HepG2 (cell line): ENCODE data around the gene EFS. TPM values are rescaled to one million over a fixed set of nuclear protein-coding genes. Genes with fewer than 3 reads are reported as not detected.

Source experiments
- DZIP1 ChIP-seq: sonication (generic); formaldehyde crosslinking; IDR thresholded peaks from 2 replicates; pipeline ENCODE4 v1.5.0; 2020; ENCODE audit warnings: mild to moderate bottlenecking, missing genetic modification reagents
- FOXK1 ChIP-seq: sonication (generic); formaldehyde crosslinking; IDR thresholded peaks from 2 replicates; pipeline ENCODE4 v1.4.0; 2020; ENCODE audit warnings: low read depth, missing genetic modification reagents, borderline replicate concordance
- FOXK2 ChIP-seq: fragments of 450-650 bp; IDR thresholded peaks from 2 replicates; pipeline ENCODE4 v1.6.1; 2016
- HIVEP1 ChIP-seq: sonication (generic); formaldehyde crosslinking; IDR thresholded peaks from 2 replicates; pipeline ENCODE4 v1.4.0; 2020; ENCODE audit warnings: mild to moderate bottlenecking, missing genetic modification reagents
- HNF1A ChIP-seq, 2 experiments: sonication (generic) in 1 of 2; formaldehyde crosslinking in 1 of 2; IDR thresholded peaks; 2 replicates each; pipeline versions ENCODE4 v1.4.0 to v1.6.1; 2016 to 2020; ENCODE audit warnings: borderline replicate concordance in 1 of 2, low read depth in 1 of 2, mild to moderate bottlenecking in 1 of 2, missing genetic modification reagents in 1 of 2
- HOXA9 ChIP-seq: sonication (generic); formaldehyde crosslinking; IDR thresholded peaks from 2 replicates; pipeline ENCODE4 v1.8.1; 2022; ENCODE audit warnings: missing genetic modification reagents, mild to moderate bottlenecking, moderate library complexity, borderline replicate concordance
- IRF2 ChIP-seq: IDR thresholded peaks from 2 replicates; pipeline ENCODE4 v1.6.1; 2018; ENCODE audit warnings: missing genetic modification reagents, missing compliant biosample characterization
- ISX ChIP-seq: sonication (generic); formaldehyde crosslinking; conservative IDR thresholded peaks from 2 replicates; pipeline ENCODE4 v1.5.0; 2020; ENCODE audit warnings: missing genetic modification reagents
- MXD3 ChIP-seq: IDR thresholded peaks from 2 replicates; pipeline ENCODE4 v1.6.1; 2016; ENCODE audit warnings: mild to moderate bottlenecking, missing biosample characterization, missing genetic modification reagents
- PRPF4 ChIP-seq: fragments of 200-400 bp; formaldehyde crosslinking; IDR thresholded peaks from 2 replicates; pipeline ENCODE4 v1.6.1; 2016; ENCODE audit warnings: low read length, low read depth; ENCODE audit not compliant: poor library complexity, severe bottlenecking
- RELA ChIP-seq: sonication (generic); formaldehyde crosslinking; IDR thresholded peaks from 2 replicates; pipeline ENCODE4 v1.4.0; 2020; ENCODE audit warnings: missing genetic modification reagents
- TARDBP ChIP-seq: sonication (generic); formaldehyde crosslinking; IDR thresholded peaks from 2 replicates; pipeline ENCODE4 v1.8.0; 2022; ENCODE audit warnings: mild to moderate bottlenecking, missing genetic modification reagents
- ZBTB1 ChIP-seq: sonication (generic); formaldehyde crosslinking; IDR thresholded peaks from 2 replicates; pipeline ENCODE4 v1.4.0; 2020; ENCODE audit warnings: missing genetic modification reagents, borderline replicate concordance
- ZFYVE20 ChIP-seq: sonication (generic); formaldehyde crosslinking; IDR thresholded peaks from 2 replicates; pipeline ENCODE4 v1.8.0; 2023; ENCODE audit warnings: low read depth, mild to moderate bottlenecking, moderate library complexity, missing genetic modification reagents, borderline replicate concordance
- ZNF143 ChIP-seq: sonication (generic); formaldehyde crosslinking; IDR thresholded peaks from 2 replicates; pipeline ENCODE4 v1.4.0; 2020; ENCODE audit warnings: missing genetic modification reagents
- ZNF432 ChIP-seq: sonication (generic); formaldehyde crosslinking; IDR thresholded peaks from 2 replicates; pipeline ENCODE4 v1.5.0; 2020; ENCODE audit warnings: missing genetic modification reagents, mild to moderate bottlenecking, borderline replicate concordance
- ZNF672 ChIP-seq: sonication (generic); formaldehyde crosslinking; IDR thresholded peaks from 2 replicates; pipeline ENCODE4 v1.8.1; 2022; ENCODE audit warnings: missing genetic modification reagents
- ZNF737 ChIP-seq: sonication (generic); formaldehyde crosslinking; IDR thresholded peaks from 2 replicates; pipeline ENCODE4 v1.5.0; 2020; ENCODE audit warnings: missing genetic modification reagents, mild to moderate bottlenecking, borderline replicate concordance
- ZNF75D ChIP-seq: sonication (generic); formaldehyde crosslinking; IDR thresholded peaks from 2 replicates; pipeline ENCODE4 v1.8.1; 2023; ENCODE audit warnings: missing genetic modification reagents, mild to moderate bottlenecking, borderline replicate concordance
- ZNF839 ChIP-seq: sonication (generic); formaldehyde crosslinking; IDR thresholded peaks from 2 replicates; pipeline ENCODE4 v1.4.0; 2020; ENCODE audit warnings: missing genetic modification reagents, mild to moderate bottlenecking, borderline replicate concordance
- polyA plus RNA-seq, 8 experiments: library from polyadenylated mRNA; depleted of rRNA in 3 of 8; stranded (reverse) in 7 of 8; unstranded in 1 of 8; fragments of >200 nt; fragmentation: Illumina TruSeq in 4 of 8; extraction: Trizol in 4 of 8; gene quantifications; 2 replicates each; pipeline versions ENCODE4 v1.2.1 to v1.2.3, GENCODE V29; 2011 to 2016; ENCODE audit warnings: low read depth in 4 of 8, missing spikeins in 1 of 8, mixed read lengths in 1 of 8; ENCODE audit not compliant: insufficient read depth in 1 of 8
- total RNA-seq, 5 experiments: library from RNA; depleted of rRNA; stranded (reverse); fragments of >200 nt; fragmentation: Illumina TruSeq; extraction: Trizol; gene quantifications; 2 replicates each; pipeline ENCODE4 v1.2.3, GENCODE V29; 2016; ENCODE audit warnings: low read depth in 1 of 5

EFS gene
- total and polyA plus RNA-seq, 2 of the 13 experiments (the other 11 are each of a cell fraction or from before 2014, with no cell fraction given), result not detected

GRCh38 chr14:23320584-23321571 lies 44.1 kb downstream of the EFS start, which contains the start of gene PABPN1 (continued):
- TF ChIP-seq ZFYVE20 (CRISPR knock-in tag), result no peak; the same call in 1 of the 2 replicates
- TF ChIP-seq HNF1A (IDR thresholded peaks at IDR 0.05; ENCODE audit: low read depth), result 0 out of 2 replicates have a peak, but pooled peaks have one; percentile 59
- TF ChIP-seq HNF1A (CRISPR knock-in tag; IDR thresholded peaks at IDR 0.05; ENCODE audit: borderline replicate concordance), result peak; percentile 89; the same call in 1 of the 2 replicates
- peak; percentile 99 for TF ChIP-seq TARDBP (CRISPR knock-in tag)
- no peak for TF ChIP-seq ZNF672 (CRISPR knock-in tag)
- TF ChIP-seq ZNF143 (CRISPR knock-in tag), result peak; percentile 95
- peak; percentile 88 for TF ChIP-seq MXD3 (CRISPR knock-in tag)
- TF ChIP-seq FOXK1 (CRISPR knock-in tag), result peak; percentile 90
- no peak for TF ChIP-seq ZNF737 (CRISPR knock-in tag)
- TF ChIP-seq ZNF432 (CRISPR knock-in tag), result no peak
- TF ChIP-seq PRPF4, result peak; percentile 98
- no peak; the same call in 1 of the 2 replicates for TF ChIP-seq ISX (CRISPR knock-in tag)
- TF ChIP-seq IRF2 (CRISPR knock-in tag), result peak; percentile 97; the same call in 1 of the 2 replicates
- TF ChIP-seq HIVEP1 (CRISPR knock-in tag), result peak; percentile 93; the same call in 1 of the 2 replicates
- TF ChIP-seq ZBTB1 (CRISPR knock-in tag), result 0 out of 2 replicates have a peak, but pooled peaks have one; percentile 69
- TF ChIP-seq FOXK2, result 0 out of 2 replicates have a peak, but pooled peaks have one; percentile 61
- TF ChIP-seq HOXA9 (CRISPR knock-in tag), result no peak; the same call in 1 of the 2 replicates
- TF ChIP-seq ZNF75D (CRISPR knock-in tag), result no peak
- peak; percentile 77 for TF ChIP-seq ZNF839
- TF ChIP-seq RELA, result peak; percentile 88; the same call in 1 of the 2 replicates
- TF ChIP-seq DZIP1, result no peak
